OCI-LY3 (cell line): ENCODE data around the gene LTBP3.

Source experiments
- CTCF ChIP-seq: fragments of 200-600, 300-600 bp; sonication (generic); IDR thresholded peaks from 2 replicates; pipeline ENCODE4 v1.5.1; 2014; ENCODE audit warnings: antibody characterized with exemption, low read length, low read depth
- EZH2phosphoT487 ChIP-seq: fragments of 200-600 bp; shearing (Covaris generic); IDR thresholded peaks from 2 replicates; pipeline ENCODE4 v1.6.1; 2018; ENCODE audit warnings: antibody characterized with exemption, mixed run types, low read depth

GRCh38 chr11:65491163-65491465 lies 67.0 kb downstream of the LTBP3 start:
- TF ChIP-seq CTCF (no peak), EZH2phosphoT487 (no peak)
